Superior temporal gyrus (tissue), 1 donor: ENCODE data around the gene ASF1B.
"Not testable (repeated sequence)": the region's sequence is repeated elsewhere in the genome, so short reads cannot be mapped to it uniquely, and the experiment has no call there.

Source experiments
- DNase-seq: peaks from one replicate; pipeline ENCODE4 v3.0.0-alpha.2; 2016; ENCODE audit errors: extremely low spot score

Gene ASF1B

GRCh38 chr19:14136509-14137281, at the start of gene ASF1B:
ASF1B (minus strand) TSS chr19:14136589; CDS start chr19:14136456, 133 bp downstream.
- DNase-seq = peak; percentile 99

GRCh38 chr19:14185691-14186090, 49.3 kb upstream of the ASF1B start:
- not testable (repeated sequence) for DNase-seq

DNA sequence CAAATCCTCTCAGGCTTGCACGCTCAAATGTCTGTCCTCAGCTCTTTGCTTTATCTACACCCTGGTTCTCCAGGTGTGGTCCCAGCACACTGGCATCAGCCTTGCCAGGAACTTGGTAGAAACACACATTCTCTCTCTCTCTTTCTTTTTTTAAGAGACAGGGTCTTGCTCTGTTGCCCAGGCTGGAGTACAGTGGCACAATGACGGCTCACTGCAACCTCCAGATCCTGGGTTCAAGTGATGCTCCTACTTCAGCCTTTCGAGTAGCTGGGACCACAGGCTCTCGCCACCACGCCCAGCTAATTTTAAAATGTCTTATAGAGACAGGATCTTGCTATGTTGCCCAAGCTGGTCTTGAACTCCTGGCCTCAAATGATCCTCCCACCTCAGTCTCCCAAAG, 48.8 kb upstream of the ASF1B start:
- no peak for DNase-seq

GRCh38 chr19:14183741-14184350, 47.5 kb upstream of the ASF1B start:
- DNase-seq = no peak

DNA sequence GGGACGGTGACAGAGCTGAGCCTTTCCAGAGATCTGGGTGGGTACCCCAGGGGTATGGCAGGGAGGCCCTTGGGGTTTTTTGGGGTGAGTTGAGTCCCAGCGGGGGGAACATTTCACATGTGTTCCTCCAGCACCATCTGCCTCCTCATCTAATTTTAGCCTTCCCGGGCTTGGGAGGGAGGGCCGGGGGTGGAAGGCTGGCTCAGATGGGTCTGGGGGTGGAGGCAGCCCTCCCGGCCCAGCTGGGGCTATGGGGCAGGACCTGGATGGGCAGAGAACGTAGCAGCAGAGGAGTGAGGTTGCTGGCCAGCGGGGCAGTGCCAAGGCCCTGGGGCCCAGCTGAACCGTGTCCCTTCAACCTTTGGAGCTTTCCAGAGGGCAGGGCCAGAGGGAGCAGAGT, 46.1 kb upstream of the ASF1B start:
- no peak for DNase-seq

- no peak for DNase-seq
Measured at GRCh38 chr19:14181906-14182305, 45.5 kb upstream of the ASF1B start.

GRCh38 chr19:14181199-14181598, 44.8 kb upstream of the ASF1B start:
- DNase-seq = not testable (repeated sequence)

- DNase-seq = no peak
Measured at GRCh38 chr19:14177496-14178074, 41.2 kb upstream of the ASF1B start.

DNA sequence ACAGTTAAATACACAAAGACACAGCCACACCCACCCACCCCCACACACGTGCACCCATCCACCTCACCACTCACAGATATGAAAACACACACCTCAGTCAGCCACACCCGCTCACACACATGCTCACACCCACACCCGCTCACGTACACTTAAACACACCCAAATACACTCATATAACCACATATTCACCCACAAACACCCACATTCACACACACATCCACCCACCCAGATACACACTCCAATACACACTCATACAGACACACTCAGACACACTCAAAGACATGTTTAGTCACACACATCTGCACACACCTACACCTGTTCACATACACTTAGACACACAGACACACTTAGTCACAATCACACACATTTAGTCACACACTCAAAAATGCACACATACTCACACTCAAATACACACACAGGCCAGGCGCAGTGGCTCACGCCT, 39.0 kb upstream of the ASF1B start:
- DNase-seq = no peak

DNA sequence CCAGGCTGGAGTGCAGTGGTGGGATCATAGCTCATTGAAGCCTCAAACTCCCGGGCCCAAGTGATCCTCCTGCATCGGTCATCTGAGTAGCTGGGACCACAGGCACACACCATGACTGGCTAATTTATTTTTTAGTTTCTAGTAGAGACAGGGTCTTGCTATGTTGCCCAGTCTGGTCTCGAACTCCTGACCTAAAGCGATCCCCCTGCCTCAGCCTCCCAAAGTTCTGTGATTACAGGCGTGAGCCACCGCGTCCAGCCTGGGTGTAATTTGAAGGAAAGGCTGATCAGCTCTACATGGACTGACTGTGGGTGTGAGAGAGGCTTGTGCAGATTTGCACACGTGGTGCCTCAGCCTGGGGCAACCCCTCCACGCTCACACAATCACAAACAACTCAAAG, 38.5 kb upstream of the ASF1B start:
- no peak for DNase-seq

DNA sequence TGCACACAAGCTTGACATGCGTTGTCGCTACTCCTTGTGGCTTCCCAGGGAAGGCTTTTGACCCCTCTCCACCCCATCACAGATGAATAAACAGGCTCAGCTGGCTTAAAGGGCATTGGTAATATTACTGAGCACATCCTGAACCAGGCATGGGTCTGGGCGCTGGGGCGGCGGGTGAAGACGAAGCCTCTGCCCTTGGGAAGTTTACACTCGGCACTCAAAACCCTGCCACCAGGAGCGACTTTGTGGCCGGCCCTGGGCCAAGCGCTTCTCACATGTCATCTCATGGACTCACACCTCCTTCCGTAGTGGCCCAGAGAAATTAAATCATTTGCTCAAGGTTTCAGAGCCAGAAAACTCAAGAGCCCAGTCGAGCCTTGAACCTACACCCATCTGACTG, 32.6 kb upstream of the ASF1B start:
- no peak for DNase-seq

GRCh38 chr19:14168259-14168972, 32.0 kb upstream of the ASF1B start:
- no peak for DNase-seq

DNA sequence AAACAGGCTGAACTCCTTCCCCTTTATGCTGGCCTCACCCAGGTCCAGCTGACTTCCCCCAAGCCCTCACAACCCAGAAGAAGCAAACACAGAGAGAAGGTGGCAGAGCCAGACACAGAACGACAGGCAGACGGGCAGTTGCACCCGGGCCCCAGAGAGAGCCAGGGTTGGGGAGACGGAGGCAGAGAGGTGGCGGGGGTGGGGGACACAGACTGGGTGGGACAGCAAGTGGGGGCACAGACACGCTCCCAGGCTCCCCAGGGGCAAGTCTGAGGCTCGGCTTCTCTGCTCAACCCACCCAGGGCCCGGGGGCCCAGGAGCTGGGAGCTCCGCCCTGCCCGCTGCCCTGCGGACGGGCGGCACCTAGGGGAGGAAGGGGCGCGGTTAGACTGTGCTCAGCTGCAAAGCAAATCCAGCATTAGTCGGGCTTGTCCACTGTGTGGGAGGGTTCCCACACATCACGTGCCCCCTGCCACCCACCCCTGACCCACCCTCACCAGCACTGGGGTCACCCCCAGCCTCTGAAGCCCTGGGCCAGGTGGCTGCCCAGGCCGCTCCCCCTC, 31.3 kb upstream of the ASF1B start:
- no peak for DNase-seq

DNA sequence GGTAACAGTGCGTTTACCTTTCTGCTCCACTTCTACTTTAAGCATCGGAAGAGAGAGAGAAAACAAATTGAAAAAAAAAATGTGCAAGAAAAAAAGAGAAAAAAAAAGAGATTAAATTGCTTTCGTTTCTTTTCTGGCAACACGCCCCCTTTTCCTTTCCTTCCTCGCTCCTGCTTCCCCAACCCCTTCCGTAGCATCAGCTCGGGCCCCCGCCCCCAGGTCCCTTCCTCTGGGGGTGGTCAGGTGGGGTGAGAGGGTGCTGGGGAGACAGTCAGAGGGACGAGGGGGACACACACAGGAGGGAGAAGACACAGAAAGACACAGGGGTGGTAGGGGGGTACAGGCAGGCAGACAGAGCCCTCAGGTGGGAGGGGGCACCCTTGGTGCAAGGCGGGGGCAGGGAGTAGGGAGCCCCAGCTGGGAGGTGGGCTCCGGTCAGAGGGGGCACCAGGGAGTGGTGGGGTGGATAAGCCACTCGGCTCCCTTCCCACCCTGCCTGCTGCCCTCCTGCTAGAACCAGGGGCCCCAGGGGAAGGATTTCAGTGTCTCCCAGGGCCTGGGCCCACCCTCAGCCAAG, 30.7 kb upstream of the ASF1B start:
- no peak for DNase-seq

DNA sequence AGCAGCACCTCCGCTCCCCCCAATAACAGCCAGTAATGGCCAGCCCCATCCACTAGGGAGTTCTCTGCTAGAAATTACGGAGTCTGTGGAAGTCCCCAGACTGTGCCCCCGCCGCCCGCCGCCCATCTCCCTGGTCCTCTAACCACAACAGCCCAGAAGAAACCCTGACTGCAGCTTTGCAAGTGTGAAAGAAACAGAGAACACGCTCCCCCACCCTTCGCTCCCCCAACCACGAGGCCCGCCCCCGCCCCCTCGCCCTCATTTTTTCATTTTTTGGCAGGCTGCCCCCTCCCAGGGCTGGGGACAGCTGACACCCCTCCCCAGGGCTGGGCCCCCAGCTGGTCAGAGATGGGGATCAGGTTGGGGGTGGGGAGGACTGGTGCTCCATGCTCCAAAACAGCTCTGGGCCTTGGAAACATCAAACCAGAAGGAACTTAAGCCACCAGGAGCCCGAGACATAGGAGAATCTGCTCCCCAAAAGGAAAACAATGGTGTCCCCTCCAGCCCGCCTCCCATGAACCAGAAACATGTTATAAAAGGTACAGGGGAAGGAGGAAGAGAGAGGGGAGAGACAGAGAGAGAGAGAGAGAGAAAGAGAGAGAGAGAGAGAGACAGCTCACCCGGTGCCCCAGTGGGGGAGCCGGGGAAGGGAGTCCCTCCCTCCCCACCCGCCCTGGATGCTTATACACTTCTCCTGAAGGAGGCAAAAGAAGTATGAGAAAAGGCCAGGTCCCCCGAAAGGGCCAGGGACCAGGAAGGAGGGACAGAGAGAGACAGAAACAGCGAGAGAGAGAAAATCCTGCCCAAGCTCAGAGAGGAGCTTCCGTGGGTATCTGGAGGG, 29.8 kb upstream of the ASF1B start:
- DNase-seq = no peak

DNA sequence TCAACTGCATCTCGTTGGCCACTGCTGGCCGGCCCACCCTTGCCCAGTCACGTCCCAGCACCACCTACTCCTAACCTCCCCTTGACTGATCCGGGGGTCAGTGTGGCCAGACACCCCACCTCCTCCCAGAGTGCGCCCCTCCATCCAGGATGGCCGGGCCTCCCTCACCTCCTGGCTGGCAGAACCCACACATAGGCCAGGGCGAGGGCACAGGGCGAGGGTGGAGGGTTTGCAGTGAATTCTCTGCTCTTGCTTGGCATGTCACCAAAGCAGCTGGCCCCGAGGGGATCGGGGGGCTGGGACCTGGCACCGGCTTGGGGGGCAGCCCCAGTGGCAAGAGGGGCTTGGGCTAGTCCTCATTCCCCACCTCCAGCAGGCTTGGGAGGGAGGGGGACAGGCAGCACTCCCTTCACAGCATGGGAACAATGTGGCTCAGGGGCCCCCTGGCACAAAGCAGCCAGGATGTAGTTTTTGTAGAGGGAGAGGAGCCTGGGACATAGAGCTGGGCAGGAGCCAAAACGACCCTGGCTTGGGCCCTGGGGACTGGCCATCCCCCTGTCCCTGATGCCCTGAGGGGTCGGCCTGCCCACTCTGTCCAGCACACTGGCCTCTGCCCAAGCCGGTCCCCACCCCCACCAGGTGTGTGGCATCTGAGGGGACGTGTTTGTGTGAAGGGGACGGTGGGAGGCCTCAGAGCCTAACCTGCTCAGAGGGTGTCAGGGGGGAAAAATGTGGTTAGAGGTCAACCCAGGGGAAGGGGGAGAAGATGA, 28.5 kb upstream of the ASF1B start:
- no peak for DNase-seq

GRCh38 chr19:14164082-14164481, 27.7 kb upstream of the ASF1B start:
- no peak for DNase-seq

GRCh38 chr19:14162871-14163297, 26.5 kb upstream of the ASF1B start:
- no peak for DNase-seq

- no peak for DNase-seq
Measured at GRCh38 chr19:14161305-14161704, 24.9 kb upstream of the ASF1B start.
